Measurements from ENCODE around the gene FBXL17. TPM values are rescaled to one million over a fixed set of nuclear protein-coding genes. Genes with fewer than 3 reads are reported as not detected.

Gene FBXL17
- total RNA-seq, 1 experiment from 2014 or later, result 8.8 TPM

- ATAC-seq, result no peak
- Histone ChIP-seq H3K27me3 (ENCODE audit: low read length) (no peaks in the 10 kb centered on the region), H4K20me1 (ENCODE audit: low read length) (no peaks in the 10 kb centered on the region), H3K9me2 (replicated peaks; ENCODE audit: low read length) (no peaks in the 10 kb centered on the region), H3K9me3 (ENCODE audit: low read length) (no peaks in the 10 kb centered on the region), H3K36me3 (ENCODE audit: low read depth, low read length) (no peaks in the 10 kb centered on the region), H3K27ac (ENCODE audit: low read length) (no peak overlapping the region), H3K79me2 (ENCODE audit: low read length) (no peaks in the 10 kb centered on the region), H2AFZ (ENCODE audit: low read length) (no peak overlapping the region), H3K9ac (ENCODE audit: low read length) (no peak overlapping the region), H3F3A (ENCODE audit: low read length, unreplicated experiment) (no peaks in the 10 kb centered on the region), H3K4me3 (ENCODE audit: low read length) (no peak overlapping the region), H3K4me1 (ENCODE audit: insufficient read depth, low read length) (no peaks in the 10 kb centered on the region), H3K4me2 (ENCODE audit: low read length) (no peak overlapping the region)
- POLR2A ChIA-PET (ENCODE audit: unreplicated experiment), result no interaction called here
- BruUV-seq (replicated peaks), result no TSS peak
- intact Hi-C loops (cut with micrococcal nuclease), result no loop called here
- CTCF ChIA-PET, result no interaction called here
- DNase-seq, result no peak
- TF ChIP-seq EZH2 (IDR thresholded peaks at IDR 0.05; ENCODE audit: low read length, unreplicated experiment) (no peak), EZH2phosphoT487 (IDR thresholded peaks at IDR 0.05; ENCODE audit: borderline replicate concordance, low read length) (no peak), CTCF (conservative IDR thresholded peaks at IDR 0.05; ENCODE audit: low read depth, low read length) (no peak)
Observed at GRCh38 chr5:107835096-107835495, 546.8 kb downstream of the FBXL17 start.

GRCh38 chr5:107832746-107833145, 549.2 kb downstream of the FBXL17 start:
- TF ChIP-seq EZH2phosphoT487 (IDR thresholded peaks at IDR 0.05; ENCODE audit: borderline replicate concordance, low read length) (no peak), EZH2 (IDR thresholded peaks at IDR 0.05; ENCODE audit: low read length, unreplicated experiment) (no peak), CTCF (conservative IDR thresholded peaks at IDR 0.05; ENCODE audit: low read depth, low read length) (no peak)
- Histone ChIP-seq H3K9me2 (replicated peaks; ENCODE audit: low read length) (no peaks in the 10 kb centered on the region), H3K9ac (ENCODE audit: low read length) (no peak overlapping the region), H4K20me1 (ENCODE audit: low read length) (no peaks in the 10 kb centered on the region), H3K79me2 (ENCODE audit: low read length) (no peaks in the 10 kb centered on the region), H3K4me2 (ENCODE audit: low read length) (no peak overlapping the region), H3K27me3 (ENCODE audit: low read length) (no peaks in the 10 kb centered on the region), H3K4me3 (ENCODE audit: low read length) (no peak overlapping the region), H3K4me1 (ENCODE audit: insufficient read depth, low read length) (no peaks in the 10 kb centered on the region), H2AFZ (ENCODE audit: low read length) (no peak overlapping the region), H3K9me3 (ENCODE audit: low read length) (no peaks in the 10 kb centered on the region), H3K36me3 (ENCODE audit: low read depth, low read length) (no peaks in the 10 kb centered on the region), H3K27ac (ENCODE audit: low read length) (no peak overlapping the region), H3F3A (ENCODE audit: low read length, unreplicated experiment) (no peaks in the 10 kb centered on the region)
- DNase-seq (no peak), ATAC-seq (no peak)
- BruUV-seq (replicated peaks), result no TSS peak
- intact Hi-C loops (cut with micrococcal nuclease), result no loop called here
- ChIA-PET CTCF (no interaction called here), POLR2A (ENCODE audit: unreplicated experiment) (interaction anchor here (0.6 kb wide), 1 partner anchor 21 kb away, joined by 4 read pairs; no protein-coding TSS in a partner anchor)

GRCh38 chr5:107831612-107832395, 550.1 kb downstream of the FBXL17 start:
- no peak overlapping the region for H3K4me3 ChIP-seq (ENCODE audit: low read length)
- H3K27me3 ChIP-seq (ENCODE audit: low read length), result no peaks in the 10 kb centered on the region
- no peaks in the 10 kb centered on the region for H3K79me2 ChIP-seq (ENCODE audit: low read length)
- no peak overlapping the region for H3K4me2 ChIP-seq (ENCODE audit: low read length)
- no TSS peak for BruUV-seq (replicated peaks)
- H3F3A ChIP-seq (ENCODE audit: low read length, unreplicated experiment), result no peaks in the 10 kb centered on the region
- H3K36me3 ChIP-seq (ENCODE audit: low read depth, low read length), result no peaks in the 10 kb centered on the region
- H3K9ac ChIP-seq (ENCODE audit: low read length), result no peak overlapping the region
- intact Hi-C loops (cut with micrococcal nuclease), result no loop called here
- H4K20me1 ChIP-seq (ENCODE audit: low read length), result no peaks in the 10 kb centered on the region
- no peak; the same call in 1 of the 2 replicates for ATAC-seq
- TF ChIP-seq EZH2phosphoT487 (IDR thresholded peaks at IDR 0.05; ENCODE audit: borderline replicate concordance, low read length) (no peak), EZH2 (IDR thresholded peaks at IDR 0.05; ENCODE audit: low read length, unreplicated experiment) (no peak), CTCF (conservative IDR thresholded peaks at IDR 0.05; ENCODE audit: low read depth, low read length) (no peak)
- H3K9me2 ChIP-seq (replicated peaks; ENCODE audit: low read length), result no peaks in the 10 kb centered on the region
- H3K9me3 ChIP-seq (ENCODE audit: low read length), result no peaks in the 10 kb centered on the region
- H3K27ac ChIP-seq (ENCODE audit: low read length), result no peak overlapping the region
- H2AFZ ChIP-seq (ENCODE audit: low read length), result no peak overlapping the region
- ChIA-PET CTCF (no interaction called here), POLR2A (ENCODE audit: unreplicated experiment) (no interaction called here)
- H3K4me1 ChIP-seq (ENCODE audit: insufficient read depth, low read length), result no peaks in the 10 kb centered on the region
- DNase-seq, result no peak
